GM19324 (cell line): ENCODE measurements around the gene MGMT.

Source experiments
- ATAC-seq: cut with Tn5 transposase; IDR thresholded peaks from one replicate; pipeline ENCODE4 v1.9.1; 2021; ENCODE audit warnings: mild to moderate bottlenecking, moderate library complexity; ENCODE audit not compliant: unreplicated experiment, low FRiP score

MGMT gene

DNA sequence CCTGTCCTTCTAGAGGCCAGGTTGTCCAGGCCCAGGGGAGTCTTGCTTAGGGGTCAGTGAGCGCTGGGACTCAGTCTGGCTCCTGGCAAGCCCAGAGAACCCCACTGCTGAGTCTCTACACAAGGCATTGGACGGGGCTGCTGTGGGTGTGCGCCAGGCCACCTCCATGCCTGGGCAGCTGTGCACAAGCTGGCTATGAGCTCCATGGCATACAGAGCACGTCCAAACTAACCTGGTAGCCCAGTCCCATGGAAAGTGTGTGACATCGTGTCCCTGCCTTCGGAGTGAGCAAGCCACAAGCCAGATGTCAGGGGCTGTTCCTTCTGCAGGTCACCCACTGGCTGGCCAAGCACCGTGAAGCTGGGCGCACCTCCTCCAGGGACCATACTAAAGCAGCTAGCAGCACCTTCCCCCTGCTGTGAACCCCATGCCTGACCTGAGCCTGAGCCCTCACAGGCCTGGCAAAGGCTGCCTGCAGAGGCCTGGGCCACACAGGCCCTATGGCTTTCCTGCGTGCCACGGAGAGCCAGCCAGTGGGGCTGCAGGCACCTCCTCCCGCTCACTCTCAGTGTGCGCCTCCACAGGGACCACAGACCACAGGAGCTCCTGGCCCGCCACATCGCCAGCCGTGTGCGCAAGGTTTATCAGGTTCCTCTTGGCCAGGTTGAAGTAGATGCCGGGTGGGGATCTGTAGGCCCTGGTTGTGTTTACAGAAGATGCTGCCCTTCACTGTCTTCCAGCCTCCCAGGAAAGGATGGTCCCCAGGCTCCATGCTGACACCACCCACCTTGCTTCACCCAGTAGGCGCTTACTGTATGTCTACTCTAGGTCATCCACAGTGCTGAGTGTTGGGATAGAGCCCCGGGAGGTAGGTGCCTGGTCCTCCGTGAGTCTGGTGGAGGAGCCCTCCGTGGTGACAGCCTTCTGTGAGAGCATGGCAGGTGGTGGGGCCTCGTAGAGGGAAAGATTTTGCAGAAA is 277.4 kb downstream of the MGMT start:
- no peak for ATAC-seq

DNA sequence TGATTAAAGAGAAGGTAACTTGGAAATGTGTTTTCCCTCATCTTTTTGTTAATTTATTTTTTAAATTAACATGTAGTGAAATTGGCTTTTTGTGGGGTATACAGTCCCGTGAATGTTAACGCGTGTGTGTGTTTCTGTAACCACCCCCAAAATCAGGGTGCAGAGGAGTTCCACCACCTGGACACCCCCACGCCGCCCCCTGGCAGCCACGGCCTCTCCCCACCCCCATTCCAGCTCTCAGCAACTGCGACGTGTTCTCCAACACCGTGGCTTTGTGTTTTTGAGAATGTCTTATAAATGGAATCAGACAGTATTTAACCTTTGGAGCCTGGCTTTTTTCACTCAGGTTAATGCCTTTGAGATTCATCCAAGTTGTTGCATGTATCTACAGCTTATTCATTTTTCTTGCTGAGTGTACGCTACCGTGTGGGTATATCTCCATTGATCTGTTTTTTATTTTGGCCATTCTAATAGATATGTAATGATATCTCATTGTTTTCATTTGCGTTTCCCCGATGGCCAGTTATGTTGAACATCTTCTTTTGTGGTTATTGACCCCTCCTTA is 278.2 kb downstream of the MGMT start:
- ATAC-seq: no peak

GRCh38 chr10:129754211-129755050 is 287.4 kb downstream of the MGMT start:
- no peak for ATAC-seq

- no peak for ATAC-seq
Measured at GRCh38 chr10:129755158-129755591, 288.1 kb downstream of the MGMT start.

DNA sequence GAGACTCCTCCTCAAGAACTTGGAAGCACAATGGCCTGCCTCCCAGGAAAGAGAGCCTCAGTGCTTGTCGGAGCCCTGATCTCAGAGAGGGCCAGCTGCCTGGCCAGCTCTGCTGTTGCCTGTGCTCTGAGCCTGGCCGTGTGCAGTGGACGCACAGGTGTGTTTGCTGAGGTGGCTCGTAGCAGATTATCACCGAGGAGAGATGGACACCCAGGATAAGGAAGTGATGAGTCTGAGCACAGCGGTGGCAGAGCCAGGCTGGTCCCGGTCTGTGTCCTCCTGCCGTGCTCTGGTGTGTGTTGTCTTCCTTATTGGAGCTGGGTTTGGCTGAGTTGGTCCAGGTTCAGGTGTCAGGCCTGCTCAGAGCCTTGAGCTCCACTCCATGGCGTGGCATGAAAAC is 288.6 kb downstream of the MGMT start:
- ATAC-seq: no peak

DNA sequence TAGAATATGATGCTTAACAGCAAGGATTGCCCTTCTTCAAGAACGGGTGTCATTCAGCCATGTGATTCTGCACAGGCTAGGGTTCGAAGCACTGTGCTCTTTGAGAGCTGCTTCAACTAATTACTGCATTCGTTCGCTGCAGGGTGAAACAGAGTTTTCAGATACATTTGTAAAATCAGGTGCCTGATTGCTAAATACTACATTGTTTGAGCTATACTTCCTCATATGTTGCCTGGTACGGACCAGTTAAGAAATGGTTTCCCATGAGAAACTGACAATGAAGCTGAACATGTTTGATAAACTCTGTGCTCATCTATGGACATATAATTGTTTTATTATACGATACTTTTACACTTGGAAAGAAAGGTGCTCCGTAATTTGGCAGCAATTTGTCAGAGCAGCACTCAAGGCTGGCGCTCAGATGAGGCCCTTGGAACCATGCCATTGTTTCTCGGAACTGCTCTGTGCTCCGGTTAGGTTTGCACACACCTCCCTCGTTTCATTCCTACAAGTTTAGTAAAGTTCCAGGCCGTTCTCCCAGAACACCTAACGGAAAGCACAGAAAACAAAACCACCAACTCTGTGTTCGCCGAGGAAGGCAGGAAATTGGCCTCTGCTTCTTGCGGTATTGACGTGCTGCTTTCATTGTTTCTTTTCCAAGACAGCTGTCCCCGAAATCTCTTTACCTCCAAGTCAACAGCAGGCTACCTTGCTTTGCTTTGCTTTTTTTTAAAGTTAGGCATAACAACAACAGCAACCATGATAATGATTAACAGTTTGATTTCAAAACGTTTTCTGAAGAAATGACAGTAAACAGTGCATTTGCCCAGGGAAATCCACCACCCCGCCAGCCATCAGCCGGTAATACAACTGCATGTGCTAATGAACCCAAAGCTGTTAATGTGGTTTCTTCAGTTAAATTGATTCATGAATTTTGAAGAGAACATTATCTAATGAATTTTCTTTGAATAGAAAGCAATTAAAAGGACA is 290.2 kb downstream of the MGMT start:
- ATAC-seq: no peak

DNA sequence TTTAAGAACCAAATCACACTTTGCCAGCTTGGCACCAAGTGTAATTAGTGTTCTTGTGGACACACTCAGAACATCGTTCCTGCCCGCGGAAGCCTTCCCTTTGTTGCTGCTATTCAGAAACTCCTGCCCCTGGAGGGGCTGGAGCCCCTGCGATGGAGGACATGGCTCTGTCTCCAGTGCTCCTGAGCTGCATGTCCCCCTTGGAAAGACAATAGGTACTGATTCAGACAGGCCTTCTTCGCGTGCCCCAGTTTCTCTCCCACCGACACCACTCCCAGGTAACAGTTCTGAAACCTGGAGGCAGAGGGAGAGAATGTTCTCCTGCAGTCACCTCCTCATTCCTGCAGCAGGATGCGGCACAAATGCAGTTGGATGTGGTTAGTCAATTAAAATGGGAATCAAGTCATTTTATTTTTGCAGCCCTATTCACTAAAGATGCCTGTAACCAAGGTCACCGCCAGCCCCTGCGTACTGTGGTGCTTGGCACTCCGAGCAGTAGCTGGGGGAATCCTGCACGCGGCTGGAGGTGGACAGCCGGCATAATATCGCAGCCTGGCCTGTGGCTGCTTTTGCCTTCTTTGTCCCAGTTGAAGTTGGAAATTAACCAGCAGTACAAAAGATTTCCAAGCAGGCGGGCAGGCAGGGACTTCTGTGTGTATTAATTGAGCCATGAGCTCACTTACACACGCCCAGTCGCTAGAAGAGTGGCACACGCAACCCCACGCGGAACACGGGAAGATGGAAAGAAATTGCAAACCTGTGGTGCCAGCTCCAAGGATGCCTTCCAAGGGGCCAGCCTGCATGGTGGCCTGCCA is 291.4 kb downstream of the MGMT start:
- no peak for ATAC-seq

- no peak for ATAC-seq
Measured at GRCh38 chr10:129759214-129760002, 292.4 kb downstream of the MGMT start.

DNA sequence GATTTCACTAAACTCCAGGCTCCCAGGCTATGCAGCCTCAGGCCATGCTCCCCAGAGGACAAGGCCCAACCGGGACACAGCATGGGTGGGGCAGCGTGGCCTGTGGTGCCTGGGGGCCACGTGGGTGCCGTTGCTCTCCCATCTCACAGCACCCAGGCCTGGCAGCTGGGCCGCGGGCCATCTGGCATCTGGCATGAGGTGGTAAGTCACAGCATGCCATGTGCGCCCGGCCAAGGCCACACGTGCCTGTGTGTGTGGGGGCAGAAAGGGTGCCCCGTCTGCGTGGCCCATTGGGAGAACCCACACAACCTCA is 292.9 kb downstream of the MGMT start:
- no peak for ATAC-seq

GRCh38 chr10:129760416-129760815 is 293.4 kb downstream of the MGMT start:
- no peak for ATAC-seq

DNA sequence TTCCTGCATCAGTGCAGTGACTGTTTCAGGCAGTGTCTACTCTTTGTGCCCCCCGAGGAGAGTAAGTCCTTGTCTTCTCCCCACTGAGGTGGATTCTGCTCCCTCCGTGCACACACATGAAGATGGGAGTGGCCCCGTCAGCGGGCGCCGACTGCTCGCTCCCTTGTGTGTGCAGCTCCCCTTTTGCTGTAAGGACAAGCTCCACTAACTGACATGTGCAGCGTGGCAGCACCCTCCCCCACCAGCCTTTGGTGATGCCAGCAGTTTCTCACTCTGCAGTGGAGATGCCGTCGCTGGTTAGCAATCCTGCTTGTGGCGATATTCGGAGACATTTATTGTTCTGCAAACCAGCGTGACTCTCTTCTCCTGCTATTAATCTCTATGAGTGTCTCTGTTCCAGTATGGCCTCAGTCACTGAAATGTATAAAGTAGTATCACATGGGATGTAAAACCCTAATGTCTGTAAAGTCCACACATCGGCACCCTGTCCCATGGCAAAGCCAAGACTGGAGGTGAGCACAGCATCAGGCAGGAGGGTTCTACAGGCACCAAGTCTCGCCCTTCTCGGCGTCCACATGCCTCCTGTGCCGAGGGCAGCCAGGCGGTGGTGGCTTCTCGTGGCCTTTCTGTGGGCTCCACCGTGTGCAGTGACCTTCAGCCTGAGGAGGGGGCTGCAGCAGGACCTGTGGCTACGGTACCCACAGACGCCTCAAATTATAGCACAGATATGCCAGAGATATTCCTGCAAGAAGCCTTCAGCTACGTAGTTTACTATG is 294.3 kb downstream of the MGMT start:
- ATAC-seq: no peak

- no peak for ATAC-seq
Measured at GRCh38 chr10:129761981-129762956, 295.2 kb downstream of the MGMT start.

DNA sequence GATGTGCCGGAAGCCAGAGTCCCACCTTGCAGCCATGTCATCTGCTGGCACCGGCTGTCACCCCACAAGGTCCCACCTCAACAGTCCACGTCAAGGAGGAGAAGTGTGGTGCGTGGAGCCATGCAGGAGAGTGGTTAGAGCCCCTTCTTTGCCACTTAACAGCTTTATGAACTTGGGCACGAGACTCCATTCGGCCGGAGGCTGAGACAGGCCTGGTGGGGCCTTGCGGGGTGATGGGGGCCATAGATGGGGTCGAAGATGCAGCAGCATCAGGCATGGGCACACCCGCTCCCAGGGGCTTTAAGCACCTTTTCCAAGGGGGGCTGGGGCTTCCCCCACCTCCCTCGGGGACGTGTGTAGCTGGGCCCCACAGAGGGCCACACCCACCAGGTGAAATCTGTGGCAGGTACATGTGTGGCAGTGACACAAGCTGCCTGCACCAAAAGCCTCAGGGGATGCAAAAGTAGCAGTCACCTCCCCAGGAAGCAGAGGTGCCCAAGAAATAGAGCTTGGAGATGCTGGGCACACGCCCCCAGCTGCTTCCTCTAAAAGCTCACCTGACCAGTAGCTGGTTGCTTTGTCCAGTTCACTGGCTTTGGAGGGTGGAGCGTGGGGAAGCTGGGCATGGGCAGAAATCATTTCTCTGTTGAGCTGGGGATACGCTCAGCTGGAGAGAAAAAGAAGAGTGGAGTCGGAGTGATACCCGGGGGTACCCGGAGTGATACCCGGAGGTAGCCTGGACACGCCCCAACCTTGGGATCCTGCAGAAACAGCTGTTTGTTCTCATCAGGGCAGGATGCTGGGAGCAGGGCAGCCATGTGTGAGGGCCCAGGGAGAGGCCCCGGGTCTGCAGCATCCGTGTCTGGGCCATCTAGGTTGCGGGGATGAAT is 297.2 kb downstream of the MGMT start:
- no peak for ATAC-seq

- no peak for ATAC-seq
Measured at GRCh38 chr10:129764901-129765663, 298.0 kb downstream of the MGMT start.
